Fibroblast of mammary gland (primary cell): Measurements from ENCODE around the gene SPINT3.

ENCODE experiments used
- DNase-seq: peaks from one replicate; pipeline ENCODE4 v3.0.0-alpha.2; 2010; ENCODE audit warnings: low read depth
- H3K4me3 ChIP-seq: 2 replicates; pipeline ENCODE4 v1.5.1; 2011; ENCODE audit warnings: low read depth, mild to moderate bottlenecking, low read length, moderate library complexity; ENCODE audit not compliant: control insufficient read depth
- TF ChIP-seq, protein P1 (sequence below): conservative IDR thresholded peaks from 2 replicates; pipeline ENCODE4 v1.5.1; 2011; ENCODE audit warnings: low read depth, low read length, inconsistent platforms; ENCODE audit not compliant: control insufficient read depth, insufficient read depth

SPINT3 gene

DNA sequence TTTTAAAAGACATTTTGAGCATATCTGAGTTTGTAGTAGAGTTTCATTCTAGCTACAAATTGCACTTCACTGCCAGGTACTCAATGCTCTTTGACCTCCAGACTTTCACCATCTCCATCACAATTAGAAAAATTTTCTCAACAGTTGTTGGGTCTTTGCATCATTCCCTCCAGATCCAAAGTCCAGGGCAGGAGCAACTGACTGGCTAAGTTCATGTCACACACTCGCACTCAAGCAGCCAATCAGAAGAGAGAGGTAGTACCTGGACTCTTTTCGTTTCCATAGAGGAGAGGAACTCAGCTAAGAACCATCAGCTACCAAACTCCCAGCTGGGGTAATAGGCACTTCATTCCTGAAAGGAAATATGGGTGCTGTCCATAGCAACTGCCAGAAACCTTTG is 9.0 kb downstream of the SPINT3 start:
- no peak overlapping the region for H3K4me3 ChIP-seq
- TF ChIP-seq, protein P1, sequence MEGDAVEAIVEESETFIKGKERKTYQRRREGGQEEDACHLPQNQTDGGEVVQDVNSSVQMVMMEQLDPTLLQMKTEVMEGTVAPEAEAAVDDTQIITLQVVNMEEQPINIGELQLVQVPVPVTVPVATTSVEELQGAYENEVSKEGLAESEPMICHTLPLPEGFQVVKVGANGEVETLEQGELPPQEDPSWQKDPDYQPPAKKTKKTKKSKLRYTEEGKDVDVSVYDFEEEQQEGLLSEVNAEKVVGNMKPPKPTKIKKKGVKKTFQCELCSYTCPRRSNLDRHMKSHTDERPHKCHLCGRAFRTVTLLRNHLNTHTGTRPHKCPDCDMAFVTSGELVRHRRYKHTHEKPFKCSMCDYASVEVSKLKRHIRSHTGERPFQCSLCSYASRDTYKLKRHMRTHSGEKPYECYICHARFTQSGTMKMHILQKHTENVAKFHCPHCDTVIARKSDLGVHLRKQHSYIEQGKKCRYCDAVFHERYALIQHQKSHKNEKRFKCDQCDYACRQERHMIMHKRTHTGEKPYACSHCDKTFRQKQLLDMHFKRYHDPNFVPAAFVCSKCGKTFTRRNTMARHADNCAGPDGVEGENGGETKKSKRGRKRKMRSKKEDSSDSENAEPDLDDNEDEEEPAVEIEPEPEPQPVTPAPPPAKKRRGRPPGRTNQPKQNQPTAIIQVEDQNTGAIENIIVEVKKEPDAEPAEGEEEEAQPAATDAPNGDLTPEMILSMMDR = no peak
- DNase-seq = no peak

GRCh38 chr20:45503403-45503802 is 12.0 kb downstream of the SPINT3 start:
- TF ChIP-seq, protein P1 = no peak

GRCh38 chr20:45502561-45502960 is 12.9 kb downstream of the SPINT3 start:
- H3K4me3 ChIP-seq = no peak overlapping the region
- TF ChIP-seq, protein P1 = no peak
- no peak for DNase-seq

More at GRCh38 chr20:45503403-45503802, 12.0 kb downstream of the SPINT3 start:
- no peak overlapping the region for H3K4me3 ChIP-seq
- DNase-seq = no peak

DNA sequence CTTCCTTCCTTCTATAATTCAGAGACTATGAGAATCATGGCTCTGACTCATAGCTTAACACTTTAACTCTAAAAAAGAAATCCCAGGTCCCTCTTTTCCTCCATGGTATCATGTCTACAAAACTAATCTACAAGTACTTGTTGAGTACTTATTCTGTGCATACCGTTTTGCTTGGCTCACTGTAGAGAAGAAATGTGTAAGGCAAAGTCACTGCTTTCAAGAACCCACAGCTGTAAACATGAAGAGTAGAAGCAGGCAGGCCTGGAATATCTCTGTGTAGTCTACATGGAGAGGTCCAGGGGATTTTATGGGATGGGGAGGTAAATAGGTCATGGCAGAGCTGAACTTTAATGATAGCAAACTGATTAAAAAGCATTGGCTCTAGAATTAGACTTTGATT is 13.8 kb downstream of the SPINT3 start:
- no peak overlapping the region for H3K4me3 ChIP-seq
- DNase-seq = no peak
- TF ChIP-seq, protein P1 = no peak

GRCh38 chr20:45500022-45500421 is 15.4 kb downstream of the SPINT3 start:
- no peak overlapping the region for H3K4me3 ChIP-seq
- no peak for DNase-seq
- TF ChIP-seq, protein P1 = no peak

- no peak overlapping the region for H3K4me3 ChIP-seq
- TF ChIP-seq, protein P1 = no peak
- DNase-seq = no peak
Measured at GRCh38 chr20:45497971-45498494, 17.4 kb downstream of the SPINT3 start.

- no peak for DNase-seq
- no peak overlapping the region for H3K4me3 ChIP-seq
- TF ChIP-seq, protein P1 = no peak
Measured at GRCh38 chr20:45496166-45496565, 19.3 kb downstream of the SPINT3 start.
